Ecto neural progenitor cell (in vitro differentiated cells): ENCODE results near the gene CLBA1.
"Not testable (repeated sequence)": the region's sequence is repeated elsewhere in the genome, so short reads cannot be mapped to it uniquely, and the experiment has no call there.

Source experiments
- DNase-seq: peaks from one replicate; pipeline ENCODE4 v3.0.0-alpha.2; 2018; ENCODE audit warnings: low spot score

Gene CLBA1

GRCh38 chr14:104947881-104948735 lies 37.5 kb upstream of the CLBA1 start:
- DNase-seq = not testable (repeated sequence)

DNA sequence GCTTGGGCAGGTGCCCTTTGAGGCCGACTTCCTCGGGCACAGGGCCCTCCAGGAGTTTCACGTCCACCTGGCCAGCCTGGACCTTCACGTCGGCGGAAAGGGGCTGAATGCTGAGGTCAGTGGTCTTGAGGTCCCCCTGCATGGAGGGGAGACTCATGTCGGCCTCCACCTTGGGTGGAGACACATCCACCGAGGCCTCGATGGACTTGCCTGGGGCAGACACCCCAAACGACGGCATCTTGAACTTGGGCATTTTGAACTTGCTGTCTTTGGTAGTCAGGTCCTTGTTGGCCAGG lies 36.9 kb upstream of the CLBA1 start:
- DNase-seq = no peak

DNA sequence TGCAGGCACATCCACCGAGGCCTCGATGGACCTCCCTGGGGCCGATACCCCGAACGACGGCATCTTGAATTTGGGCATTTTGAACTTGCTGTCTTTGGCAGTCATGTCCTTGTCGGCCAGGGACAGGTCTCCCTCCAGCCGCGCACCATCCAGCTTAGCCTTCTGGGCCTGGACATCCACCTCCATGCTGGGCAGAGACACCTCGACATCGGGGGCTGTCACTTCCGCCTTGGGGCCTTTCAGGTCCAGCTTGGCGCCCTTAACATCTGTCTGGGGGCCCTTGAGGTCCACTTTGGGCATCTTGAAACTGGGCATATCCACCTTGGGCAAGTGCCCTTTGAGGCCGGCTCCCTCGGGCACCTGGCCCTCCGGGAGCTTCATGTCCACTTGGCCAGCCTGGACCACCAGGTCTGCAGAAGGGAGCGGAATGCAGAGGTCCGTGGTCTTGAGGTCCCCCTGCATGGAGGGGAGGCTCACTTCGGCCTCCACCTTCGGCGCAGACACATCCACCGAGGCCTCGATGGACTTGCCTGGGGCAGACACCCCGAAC lies 36.1 kb upstream of the CLBA1 start:
- DNase-seq = not testable (repeated sequence)

- no peak for DNase-seq
Measured at GRCh38 chr14:104950021-104950420, 35.6 kb upstream of the CLBA1 start.

DNA sequence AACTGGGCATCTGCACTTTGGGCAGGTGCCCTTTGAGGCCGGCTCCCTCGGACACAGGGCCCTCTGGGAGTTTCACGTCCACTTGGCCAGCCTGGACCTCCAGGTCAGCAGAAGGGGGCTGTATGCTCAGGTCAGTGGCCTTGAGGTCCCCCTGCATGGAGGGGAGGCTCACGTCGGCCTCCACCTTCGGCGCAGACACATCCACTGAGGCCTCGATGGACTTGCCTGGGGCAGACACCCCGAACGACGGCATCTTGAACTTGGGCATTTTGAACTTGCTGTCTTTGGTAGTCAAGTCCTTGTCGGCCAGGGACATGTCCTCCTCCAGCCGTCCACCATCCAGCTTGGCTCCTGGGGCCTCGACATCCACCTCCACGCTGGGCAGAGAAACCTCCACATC lies 34.9 kb upstream of the CLBA1 start:
- not testable (repeated sequence) for DNase-seq

DNA sequence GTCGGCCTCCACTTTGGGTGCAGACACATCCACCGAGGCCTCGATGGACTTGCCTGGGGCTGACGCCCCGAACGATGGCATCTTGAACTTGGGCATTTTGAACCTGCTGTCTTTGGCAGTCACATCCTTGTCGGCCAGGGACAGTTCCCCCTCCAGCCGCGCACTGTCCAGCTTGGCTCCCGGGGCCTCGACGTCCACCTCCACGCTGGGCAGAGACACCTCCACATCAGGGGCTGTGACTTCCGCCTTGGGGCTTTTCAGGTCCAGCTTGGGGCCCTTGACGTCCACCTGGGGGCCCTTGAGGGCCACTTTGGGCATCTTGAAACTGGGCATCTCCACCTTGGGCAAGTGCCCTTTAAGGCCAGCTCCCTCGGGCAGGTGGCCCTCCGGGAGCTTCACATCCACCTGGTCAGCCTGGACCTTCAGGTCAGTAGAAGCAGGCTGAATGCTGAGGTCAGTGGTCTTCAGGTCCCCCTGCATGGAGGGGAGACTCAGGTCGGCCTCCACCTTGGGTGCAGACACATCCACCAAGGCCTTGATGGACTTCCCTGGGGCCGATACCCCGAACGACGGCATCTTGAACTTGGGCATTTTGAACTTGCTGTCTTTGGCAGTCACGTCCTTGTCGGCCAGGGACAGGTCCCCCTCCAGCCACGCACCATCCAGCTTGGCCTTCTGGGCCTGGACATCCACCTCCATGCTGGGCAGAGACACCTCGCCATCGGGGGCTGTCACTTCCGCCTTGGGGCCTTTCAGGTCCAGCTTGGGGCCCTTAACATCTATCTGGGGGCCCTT lies 33.5 kb upstream of the CLBA1 start:
- DNase-seq = not testable (repeated sequence)

DNA sequence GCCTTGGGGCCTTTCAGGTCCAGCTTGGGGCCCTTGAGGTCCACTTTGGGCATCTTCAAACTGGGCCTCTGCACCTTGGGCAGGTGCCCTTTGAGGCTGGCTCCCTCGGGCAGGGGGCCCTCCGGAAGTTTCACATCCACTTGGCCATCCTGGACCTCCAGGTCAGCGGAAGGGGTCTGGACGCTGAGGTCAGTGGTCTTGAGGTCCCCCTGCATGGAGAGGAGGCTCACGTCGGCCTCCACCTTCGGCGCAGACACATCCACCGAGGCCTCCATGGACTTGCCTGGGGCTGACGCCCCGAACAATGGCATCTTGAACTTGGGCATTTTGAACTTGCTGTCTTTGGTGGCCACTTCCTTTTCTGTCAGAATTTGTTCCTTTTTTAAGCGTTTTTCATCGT lies 32.5 kb upstream of the CLBA1 start:
- no peak for DNase-seq

- no peak for DNase-seq
Measured at GRCh38 chr14:104953896-104954656, 31.5 kb upstream of the CLBA1 start.

DNA sequence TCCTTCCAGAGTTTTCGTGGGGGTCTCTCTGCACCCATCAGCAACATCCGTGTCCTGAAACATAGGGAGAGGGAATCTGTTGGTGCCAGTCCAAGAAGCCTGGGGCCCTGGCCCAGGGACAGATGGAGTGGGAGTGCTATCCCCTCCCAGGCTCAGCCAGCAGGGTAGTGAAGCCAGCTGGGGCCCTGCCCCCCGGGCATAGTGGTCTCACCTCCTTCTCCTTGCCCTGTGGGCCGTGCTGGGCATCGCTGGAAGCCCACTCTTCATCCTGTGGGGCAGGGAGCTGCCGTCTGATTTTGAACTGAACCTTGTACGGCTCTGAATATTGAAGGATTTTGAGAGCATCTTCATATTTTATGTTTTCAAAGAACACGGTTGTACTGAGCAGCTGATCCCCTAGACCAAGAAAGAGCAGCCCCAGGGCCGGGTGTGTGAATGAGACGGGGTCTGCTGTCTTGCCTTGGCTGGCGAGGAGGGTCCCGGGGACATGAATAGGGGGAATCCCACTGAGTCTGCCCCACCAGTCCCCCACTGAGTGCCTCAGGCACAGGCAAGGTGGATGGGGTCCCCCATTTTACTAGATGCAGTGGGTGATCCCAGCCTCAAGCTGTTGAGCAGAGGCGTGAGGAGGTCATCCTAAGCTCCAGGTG lies 30.7 kb upstream of the CLBA1 start:
- DNase-seq = no peak

DNA sequence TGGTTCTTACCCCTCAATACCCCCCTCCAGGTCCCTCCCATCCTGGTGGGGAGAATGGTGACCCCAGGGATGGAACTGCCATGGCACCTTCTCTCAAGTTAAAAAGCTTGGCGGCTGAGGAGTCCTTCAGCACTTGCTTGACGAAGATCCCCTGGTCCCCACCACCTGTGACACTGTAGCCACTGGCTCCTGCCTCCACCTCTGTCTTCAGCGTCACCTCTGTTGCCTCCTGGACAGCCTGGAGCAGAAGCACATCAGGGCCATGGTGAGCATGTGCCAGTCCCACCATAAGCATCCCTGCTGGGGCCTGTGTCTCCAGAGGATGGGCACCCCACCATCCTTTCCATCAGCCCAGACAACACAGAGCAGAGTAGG lies 30.2 kb upstream of the CLBA1 start:
- no peak for DNase-seq

- DNase-seq = no peak
Measured at GRCh38 chr14:104956290-104956890, 29.2 kb upstream of the CLBA1 start.

DNA sequence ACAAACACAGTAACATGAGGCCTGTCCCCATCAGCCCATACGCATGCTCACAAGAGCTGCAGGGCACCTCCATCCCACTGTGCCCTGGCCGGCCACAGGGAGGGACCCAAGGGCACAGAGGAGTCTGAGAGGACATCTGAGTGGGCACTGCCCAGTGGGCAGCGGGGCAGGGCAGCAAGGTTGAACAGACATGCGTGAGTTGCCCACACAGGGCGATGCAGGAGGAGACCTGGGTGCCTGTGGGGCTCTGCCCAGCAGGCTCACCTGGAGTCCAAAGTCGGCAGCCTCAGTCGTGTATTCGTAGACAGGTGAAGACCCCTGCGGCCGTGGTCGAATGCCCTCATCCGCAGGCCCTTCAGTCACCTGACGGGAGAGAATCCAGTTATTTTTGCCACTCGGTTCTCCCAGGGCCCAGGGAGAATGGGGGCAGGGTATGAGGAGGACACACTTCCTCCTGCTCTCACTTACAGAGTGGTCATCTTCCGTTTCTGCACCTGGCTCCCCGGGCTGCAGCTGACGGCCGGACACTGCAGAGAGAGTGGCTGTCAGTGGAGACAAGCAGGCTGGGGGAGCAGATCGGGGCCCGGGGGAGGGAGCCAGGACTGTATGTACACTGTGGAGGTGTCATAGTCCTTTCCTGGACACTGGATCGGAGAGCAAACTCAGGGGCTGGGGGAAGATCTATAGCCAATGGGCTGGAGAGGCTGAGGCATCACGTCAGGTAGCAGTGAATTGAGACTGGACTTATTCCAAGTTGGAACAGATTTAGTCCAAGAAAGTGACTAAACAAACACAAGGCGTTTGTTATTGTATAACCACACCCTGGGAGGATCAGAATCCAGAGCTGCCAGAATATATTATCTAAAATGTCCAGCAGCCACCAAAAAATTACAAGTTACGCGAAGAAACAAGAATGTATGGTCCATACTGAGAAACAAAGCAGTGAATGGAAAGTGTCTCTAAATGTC lies 28.2 kb upstream of the CLBA1 start:
- no peak for DNase-seq

GRCh38 chr14:104964546-104964945 lies 21.0 kb upstream of the CLBA1 start:
- no peak for DNase-seq

GRCh38 chr14:104965561-104966231 lies 19.9 kb upstream of the CLBA1 start:
- DNase-seq = no peak

- DNase-seq = no peak
Measured at GRCh38 chr14:104966261-104966865, 19.2 kb upstream of the CLBA1 start.

- no peak for DNase-seq
Measured at GRCh38 chr14:104966981-104967385, 18.6 kb upstream of the CLBA1 start.

DNA sequence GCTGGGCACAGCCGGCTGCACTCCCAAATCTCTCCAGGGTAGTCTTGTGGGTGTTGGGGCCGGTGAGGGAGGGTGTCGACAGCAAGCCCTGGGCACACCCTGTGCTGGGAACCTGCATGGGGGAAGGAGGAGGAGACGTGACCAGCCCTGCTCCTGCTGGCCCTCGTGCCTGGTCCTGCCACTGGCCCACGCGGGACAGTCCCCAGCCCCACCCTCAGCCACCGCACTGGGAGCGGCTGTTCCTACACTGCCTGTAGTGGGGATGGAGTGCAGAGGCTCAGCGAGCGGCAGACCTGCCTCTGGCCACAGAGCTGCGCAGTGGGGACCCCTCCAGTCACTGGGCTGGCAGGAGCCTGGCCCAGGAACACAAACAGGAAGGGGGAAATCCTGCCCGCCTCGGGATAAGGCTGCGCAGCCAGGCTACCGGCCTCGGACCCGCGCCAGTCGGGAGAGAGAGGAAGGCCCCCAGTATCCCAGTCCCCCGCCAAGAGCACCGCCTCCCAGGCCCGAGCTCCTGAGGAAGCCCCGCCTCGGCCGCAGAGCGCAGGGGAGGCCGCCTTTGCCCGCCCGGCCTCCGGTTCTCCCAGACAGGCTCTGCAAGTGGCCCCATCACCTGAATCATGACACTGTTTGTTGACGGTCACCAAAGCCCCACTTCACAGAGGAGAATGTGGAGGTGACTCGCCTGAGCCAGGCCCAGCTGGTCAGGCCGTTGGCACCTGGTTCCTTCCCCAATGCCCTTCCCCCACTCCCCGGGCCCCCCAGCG lies 18.0 kb upstream of the CLBA1 start:
- DNase-seq = peak; percentile 65

- no peak for DNase-seq
Measured at GRCh38 chr14:104968153-104968527, 17.4 kb upstream of the CLBA1 start.
